Measurements from ENCODE around the gene MIPOL1.

DNA sequence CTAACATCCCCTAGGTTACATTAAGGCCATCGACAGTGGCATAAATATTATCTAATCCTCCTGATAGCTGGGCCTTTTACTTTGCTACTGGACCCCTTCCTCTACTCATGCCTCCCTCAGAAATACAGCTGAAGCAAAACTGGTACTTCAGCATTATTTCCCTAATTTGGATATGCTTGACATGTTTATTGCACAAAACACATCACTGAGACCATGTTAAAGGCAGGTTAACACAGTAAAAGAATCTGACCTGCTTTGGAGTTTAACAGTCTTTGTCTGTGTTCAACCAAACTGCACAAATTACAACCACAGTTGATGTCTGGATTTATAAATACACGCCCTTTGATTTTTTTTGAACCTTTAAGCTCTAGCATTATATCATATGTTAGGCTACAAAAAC lies 240.7 kb downstream of the MIPOL1 start:
- TF ChIP-seq, protein P1, sequence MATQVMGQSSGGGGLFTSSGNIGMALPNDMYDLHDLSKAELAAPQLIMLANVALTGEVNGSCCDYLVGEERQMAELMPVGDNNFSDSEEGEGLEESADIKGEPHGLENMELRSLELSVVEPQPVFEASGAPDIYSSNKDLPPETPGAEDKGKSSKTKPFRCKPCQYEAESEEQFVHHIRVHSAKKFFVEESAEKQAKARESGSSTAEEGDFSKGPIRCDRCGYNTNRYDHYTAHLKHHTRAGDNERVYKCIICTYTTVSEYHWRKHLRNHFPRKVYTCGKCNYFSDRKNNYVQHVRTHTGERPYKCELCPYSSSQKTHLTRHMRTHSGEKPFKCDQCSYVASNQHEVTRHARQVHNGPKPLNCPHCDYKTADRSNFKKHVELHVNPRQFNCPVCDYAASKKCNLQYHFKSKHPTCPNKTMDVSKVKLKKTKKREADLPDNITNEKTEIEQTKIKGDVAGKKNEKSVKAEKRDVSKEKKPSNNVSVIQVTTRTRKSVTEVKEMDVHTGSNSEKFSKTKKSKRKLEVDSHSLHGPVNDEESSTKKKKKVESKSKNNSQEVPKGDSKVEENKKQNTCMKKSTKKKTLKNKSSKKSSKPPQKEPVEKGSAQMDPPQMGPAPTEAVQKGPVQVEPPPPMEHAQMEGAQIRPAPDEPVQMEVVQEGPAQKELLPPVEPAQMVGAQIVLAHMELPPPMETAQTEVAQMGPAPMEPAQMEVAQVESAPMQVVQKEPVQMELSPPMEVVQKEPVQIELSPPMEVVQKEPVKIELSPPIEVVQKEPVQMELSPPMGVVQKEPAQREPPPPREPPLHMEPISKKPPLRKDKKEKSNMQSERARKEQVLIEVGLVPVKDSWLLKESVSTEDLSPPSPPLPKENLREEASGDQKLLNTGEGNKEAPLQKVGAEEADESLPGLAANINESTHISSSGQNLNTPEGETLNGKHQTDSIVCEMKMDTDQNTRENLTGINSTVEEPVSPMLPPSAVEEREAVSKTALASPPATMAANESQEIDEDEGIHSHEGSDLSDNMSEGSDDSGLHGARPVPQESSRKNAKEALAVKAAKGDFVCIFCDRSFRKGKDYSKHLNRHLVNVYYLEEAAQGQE (tag by site-specific recombination; IDR thresholded peaks at IDR 0.05) = no peak
- no peak for TF ChIP-seq KLF9 (tag by site-specific recombination; IDR thresholded peaks at IDR 0.05; ENCODE audit: low read depth)
- no peak for TF ChIP-seq ZNF311 (tag by site-specific recombination; IDR thresholded peaks at IDR 0.05; ENCODE audit: borderline replicate concordance)
